Measurements from ENCODE around the gene TMEM132E. TPM values are rescaled to one million over a fixed set of nuclear protein-coding genes. Genes with fewer than 3 reads are reported as not detected.

The TMEM132E gene
- total and polyA plus RNA-seq, 2 of the 4 experiments (the other 2 are of a cell fraction) = not detected

GRCh38 chr17:34644941-34645550, 65.7 kb downstream of the TMEM132E start:
- Histone ChIP-seq H3K27ac (ENCODE audit: insufficient read depth, low read length) (no peak overlapping the region), H4K5ac (ENCODE audit: low read depth, low read length) (no peak overlapping the region), H3K36me3 (ENCODE audit: control insufficient read depth, insufficient read depth, low read length) (no peaks in the 10 kb centered on the region), H3K4me2 (ENCODE audit: low read depth, low read length) (no peak overlapping the region), H3K4me3 (ENCODE audit: insufficient read depth, low read depth, low read length) (no peak overlapping the region), H3K4ac (ENCODE audit: low read depth, low read length) (no peak overlapping the region), H3K79me1 (ENCODE audit: low read depth in 1 of 2, low read length in 2 of 2) (no peaks in the 10 kb centered on the region), H4K20me1 (ENCODE audit: insufficient read depth, low read length) (no peaks in the 10 kb centered on the region), H3K56ac (ENCODE audit: extremely low read depth, insufficient read depth, low read length) (no peak overlapping the region), H4K91ac (ENCODE audit: insufficient read depth, low read depth, low read length) (no peak overlapping the region), H2BK20ac (ENCODE audit: low read depth, low read length) (no peak overlapping the region), H3K23ac (ENCODE audit: low read depth, low read length) (no peak overlapping the region), H3K27me3 (ENCODE audit: control insufficient read depth, insufficient read depth, low read length) (peaks cover 2% of the 10 kb centered on the region; the same call in 1 of the 2 replicates), H2AK5ac (ENCODE audit: low read depth, low read length) (no peak overlapping the region), H4K8ac (ENCODE audit: low read depth in 2 of 2, low read length in 2 of 2) (no peak overlapping the region), H2AFZ (replicated peaks; ENCODE audit: low read length, poor library complexity) (no peak overlapping the region), H2BK15ac (ENCODE audit: low read depth, low read length) (no peak overlapping the region), H3K14ac (replicated peaks; ENCODE audit: low read depth, low read length) (no peak overlapping the region), H2BK120ac (ENCODE audit: low read depth, low read length) (no peak overlapping the region), H3K18ac (ENCODE audit: low read depth, low read length) (no peak overlapping the region), H3K9me3 (ENCODE audit: control insufficient read depth, insufficient read depth, low read length) (no peaks in the 10 kb centered on the region), H3K4me1 (ENCODE audit: control insufficient read depth, insufficient read depth, low read length) (no peaks in the 10 kb centered on the region), H2AK9ac (replicated peaks; ENCODE audit: low read depth, low read length, poor library complexity) (peak overlapping the region; percentile 58), H3K9me1 (ENCODE audit: insufficient read depth, low read length) (no peaks in the 10 kb centered on the region), H3K9ac (ENCODE audit: low read depth, low read length) (no peak overlapping the region), H2BK5ac (ENCODE audit: low read depth, low read length, poor library complexity, severe bottlenecking) (no peak overlapping the region)
- DNase-seq (no peak), ATAC-seq (ENCODE audit: low read depth) (no peak)
- dilution Hi-C loops (cut with HindIII; ENCODE audit: low sequenced_read_pairs, unreplicated experiment) = no loop called here
- no peak for TF ChIP-seq BHLHE40 (IDR thresholded peaks at IDR 0.05; ENCODE audit: low read depth, low read length)
- CTCF ChIA-PET = no interaction called here
- BruUV-seq (replicated peaks) = no TSS peak
- POLR2A ChIA-PET (ENCODE audit: unreplicated experiment) = no interaction called here
- no CpG with 5 or more reads among the region's 3 CpGs for WGBS, 2 experiments (ENCODE audit: extremely low coverage in 2 of 2, insufficient read length in 1 of 2)
- intact Hi-C loops (cut with micrococcal nuclease) = no loop called here
- in situ Hi-C loops (cut with MboI; ENCODE audit: low sequenced_read_pairs) = loop anchor here (5.0 to 25.0 kb wide), 2 partner anchors 223 to 467 kb away; partner anchors contain the start of genes FNDC8 and RAD51D

All from IMR-90 (cell line).